OCI-LY3 (cell line): ENCODE measurements around the gene SERPINE2.

Source experiments
- EZH2phosphoT487 ChIP-seq: fragments of 200-600 bp; shearing (Covaris generic); IDR thresholded peaks from 2 replicates; pipeline ENCODE4 v1.6.1; 2018; ENCODE audit warnings: antibody characterized with exemption, mixed run types, low read depth
- TF ChIP-seq, protein P1 (sequence below): fragments of 200-600, 300-600 bp; sonication (generic); IDR thresholded peaks from 2 replicates; pipeline ENCODE4 v1.5.1; 2014; ENCODE audit warnings: antibody characterized with exemption, low read length, low read depth

DNA sequence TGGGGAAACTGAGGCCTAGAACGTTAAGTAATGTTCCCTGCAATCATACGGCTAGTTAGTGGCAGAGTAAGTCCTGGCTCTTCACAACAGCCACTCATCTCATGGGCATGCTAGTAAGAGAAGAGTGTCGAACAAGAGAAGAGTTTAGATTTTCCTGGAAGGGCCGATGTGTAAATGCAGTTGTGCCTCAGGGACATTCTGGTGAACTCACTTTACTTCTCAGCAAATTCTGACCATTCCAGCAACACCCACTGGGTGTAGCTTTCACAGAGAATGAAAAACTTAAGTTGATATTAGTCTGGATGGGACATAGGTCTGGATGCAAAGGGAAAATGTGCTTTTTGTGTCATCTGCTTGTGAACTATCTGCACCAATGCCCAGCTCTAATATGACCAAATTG lies 58.3 kb downstream of the SERPINE2 start:
- TF ChIP-seq, protein P1, sequence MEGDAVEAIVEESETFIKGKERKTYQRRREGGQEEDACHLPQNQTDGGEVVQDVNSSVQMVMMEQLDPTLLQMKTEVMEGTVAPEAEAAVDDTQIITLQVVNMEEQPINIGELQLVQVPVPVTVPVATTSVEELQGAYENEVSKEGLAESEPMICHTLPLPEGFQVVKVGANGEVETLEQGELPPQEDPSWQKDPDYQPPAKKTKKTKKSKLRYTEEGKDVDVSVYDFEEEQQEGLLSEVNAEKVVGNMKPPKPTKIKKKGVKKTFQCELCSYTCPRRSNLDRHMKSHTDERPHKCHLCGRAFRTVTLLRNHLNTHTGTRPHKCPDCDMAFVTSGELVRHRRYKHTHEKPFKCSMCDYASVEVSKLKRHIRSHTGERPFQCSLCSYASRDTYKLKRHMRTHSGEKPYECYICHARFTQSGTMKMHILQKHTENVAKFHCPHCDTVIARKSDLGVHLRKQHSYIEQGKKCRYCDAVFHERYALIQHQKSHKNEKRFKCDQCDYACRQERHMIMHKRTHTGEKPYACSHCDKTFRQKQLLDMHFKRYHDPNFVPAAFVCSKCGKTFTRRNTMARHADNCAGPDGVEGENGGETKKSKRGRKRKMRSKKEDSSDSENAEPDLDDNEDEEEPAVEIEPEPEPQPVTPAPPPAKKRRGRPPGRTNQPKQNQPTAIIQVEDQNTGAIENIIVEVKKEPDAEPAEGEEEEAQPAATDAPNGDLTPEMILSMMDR = no peak
- TF ChIP-seq EZH2phosphoT487 = no peak
